GM18508 (cell line): ENCODE results near the gene CASP10.

Experiments
- ATAC-seq: cut with Tn5 transposase; IDR thresholded peaks from one replicate; pipeline ENCODE4 v1.9.1; 2021; ENCODE audit warnings: moderate number of reproducible peaks; ENCODE audit not compliant: insufficient read depth, unreplicated experiment

CASP10 gene

DNA sequence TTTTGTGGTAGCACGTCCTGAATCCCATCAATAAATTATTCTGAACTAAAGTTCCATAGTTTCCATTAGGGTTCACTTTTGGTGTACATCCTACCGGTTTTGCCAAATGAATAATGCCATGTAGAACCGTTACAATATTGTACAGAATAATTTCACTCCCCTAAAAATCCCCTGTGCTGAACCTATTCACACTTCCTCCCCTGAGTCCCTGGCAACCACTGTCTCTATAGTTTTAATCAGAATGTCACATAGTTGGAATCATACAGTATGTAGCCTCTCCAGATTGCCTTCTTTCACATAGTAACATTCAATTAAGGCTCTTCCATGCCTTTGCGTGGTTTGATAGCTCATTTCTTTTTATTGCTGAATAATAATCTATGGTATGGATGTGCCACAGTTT is 67.8 kb downstream of the CASP10 start:
- ATAC-seq: no peak

DNA sequence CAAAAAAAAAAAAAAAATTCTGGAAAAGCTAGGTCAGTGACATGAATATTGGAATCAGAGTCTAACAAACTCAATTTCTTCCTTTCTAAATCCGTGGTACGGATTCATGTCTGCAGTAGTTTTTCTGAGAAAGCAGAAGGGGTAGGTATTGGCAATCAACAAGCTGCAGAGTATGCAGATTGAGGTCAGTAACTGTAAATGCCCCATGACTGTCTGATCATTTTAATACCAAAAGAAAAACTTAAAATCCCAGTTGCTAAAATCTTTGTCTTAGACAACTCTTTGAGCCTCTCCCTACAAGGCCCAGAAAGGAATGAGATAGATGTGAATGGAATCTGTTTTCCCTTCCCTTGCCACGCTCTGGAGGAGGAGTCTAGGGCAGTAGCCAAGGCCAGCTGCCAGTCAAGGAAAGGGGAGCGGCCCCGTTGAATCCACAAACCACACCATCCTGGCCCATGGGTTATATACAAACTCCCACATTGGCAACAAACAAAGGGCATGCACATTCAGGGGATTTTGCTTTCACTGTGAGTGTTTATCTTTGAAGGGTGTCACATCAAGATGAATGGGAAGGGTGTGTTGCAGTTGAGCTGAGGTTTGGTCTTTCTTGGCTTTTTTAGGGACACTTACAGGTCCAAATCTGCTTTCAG is 71.3 kb downstream of the CASP10 start:
- ATAC-seq: no peak

DNA sequence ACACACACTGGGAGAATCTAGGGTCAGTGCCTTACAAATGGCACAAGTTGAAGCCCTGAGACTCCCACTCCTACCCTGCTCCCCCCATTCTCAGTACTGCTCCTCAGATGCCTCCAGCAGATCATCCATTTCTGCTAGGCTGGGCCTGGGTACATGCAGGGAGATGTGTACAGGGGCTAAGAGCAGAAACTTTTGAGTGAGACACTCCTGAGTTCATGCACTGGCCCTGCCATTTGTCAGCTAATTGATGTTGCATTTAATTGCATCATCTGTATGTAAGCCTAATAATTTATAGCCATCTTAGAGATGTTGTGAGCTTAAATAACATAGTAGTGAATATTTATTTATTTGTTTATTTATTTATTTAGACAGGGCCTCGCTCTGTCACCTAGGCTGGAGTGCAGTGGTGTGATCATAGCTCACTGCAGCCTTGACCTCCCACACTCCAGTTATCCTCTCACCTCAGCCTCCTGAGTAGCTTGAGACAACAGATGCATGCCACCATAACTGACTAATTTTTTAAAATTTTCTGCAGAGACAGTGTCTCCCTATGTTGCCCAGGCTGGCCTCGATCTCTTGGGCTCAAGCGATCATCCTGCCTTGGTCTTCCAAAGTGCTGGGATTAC is 72.6 kb downstream of the CASP10 start:
- ATAC-seq: no peak

DNA sequence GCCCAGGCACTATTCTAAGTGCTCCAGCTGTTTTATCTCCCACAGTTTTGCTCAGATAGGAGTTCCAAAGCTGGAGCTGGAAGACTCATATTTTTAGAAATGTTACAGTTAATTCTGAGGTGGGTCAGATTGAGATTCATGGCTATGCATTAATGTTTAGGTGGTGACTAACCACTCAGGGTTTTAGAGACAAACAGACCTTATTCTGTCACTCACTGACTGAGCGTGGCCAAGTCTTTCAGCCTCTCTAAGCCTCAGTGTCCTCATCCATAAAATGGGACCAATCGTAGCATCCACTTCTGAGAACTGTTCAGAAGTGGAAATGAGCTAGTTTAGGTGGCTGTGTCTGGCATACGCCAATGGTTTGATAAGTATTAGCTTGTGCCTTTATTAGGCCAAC is 73.1 kb downstream of the CASP10 start:
- ATAC-seq: no peak

DNA sequence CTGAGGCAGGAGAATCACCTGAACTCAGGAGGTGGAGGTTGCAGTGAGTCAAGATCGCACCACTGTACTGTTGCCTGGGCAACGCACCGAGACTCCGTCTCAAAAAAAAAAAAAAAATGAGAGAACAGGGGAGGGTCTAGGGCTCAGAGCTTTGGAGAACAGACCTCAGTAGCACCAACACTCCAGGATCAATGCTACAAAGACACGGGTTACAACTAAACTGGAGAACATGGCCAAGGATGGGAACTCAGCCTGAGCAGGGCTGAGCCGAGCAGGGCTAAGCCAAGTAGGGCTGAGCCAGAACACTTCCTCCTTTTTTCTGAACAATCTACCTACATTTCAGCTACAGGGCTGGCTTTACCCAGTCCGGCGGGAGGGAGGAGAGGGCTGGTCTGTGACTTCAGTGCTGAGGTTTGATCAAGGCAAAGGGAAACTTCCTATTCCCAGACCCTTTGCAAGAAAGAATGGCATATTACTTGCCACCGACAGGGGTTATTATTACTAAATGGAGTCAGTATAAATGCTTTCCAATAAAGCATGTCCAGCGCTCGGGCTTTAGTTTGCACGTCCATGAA is 74.5 kb downstream of the CASP10 start:
- ATAC-seq: peak; percentile 18

DNA sequence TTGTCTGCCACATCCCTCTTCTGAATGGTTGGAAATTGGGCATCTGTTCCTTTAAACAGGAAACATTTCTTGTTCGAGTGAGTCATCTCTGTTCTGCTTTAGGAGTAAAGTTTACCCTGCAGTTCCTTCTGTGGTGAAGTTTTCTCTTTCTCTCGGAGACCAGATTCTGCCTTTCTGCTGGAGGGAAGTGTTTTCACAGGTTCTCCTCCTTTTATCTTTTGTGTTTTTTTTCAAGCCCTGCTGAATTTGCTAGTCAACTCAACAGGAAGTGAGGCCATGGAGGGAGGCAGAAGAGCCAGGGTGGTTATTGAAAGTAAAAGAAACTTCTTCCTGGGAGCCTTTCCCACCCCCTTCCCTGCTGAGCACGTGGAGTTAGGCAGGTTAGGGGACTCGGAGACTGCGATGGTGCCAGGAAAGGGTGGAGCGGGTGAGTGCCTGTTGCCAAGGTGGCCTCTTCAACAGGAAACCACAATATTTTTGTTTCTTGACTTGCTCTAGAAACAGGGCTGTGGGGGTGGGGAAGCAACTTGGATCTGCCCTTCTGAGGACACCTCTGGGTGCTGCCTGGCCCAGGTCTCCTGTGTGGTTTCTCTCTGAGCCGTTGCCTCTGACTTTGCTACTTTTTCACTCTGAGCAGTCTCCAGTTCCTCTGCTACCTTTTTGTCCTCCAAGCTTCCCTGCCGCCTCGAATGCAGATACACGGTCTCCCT is 75.2 kb downstream of the CASP10 start:
- ATAC-seq: peak; percentile 58

DNA sequence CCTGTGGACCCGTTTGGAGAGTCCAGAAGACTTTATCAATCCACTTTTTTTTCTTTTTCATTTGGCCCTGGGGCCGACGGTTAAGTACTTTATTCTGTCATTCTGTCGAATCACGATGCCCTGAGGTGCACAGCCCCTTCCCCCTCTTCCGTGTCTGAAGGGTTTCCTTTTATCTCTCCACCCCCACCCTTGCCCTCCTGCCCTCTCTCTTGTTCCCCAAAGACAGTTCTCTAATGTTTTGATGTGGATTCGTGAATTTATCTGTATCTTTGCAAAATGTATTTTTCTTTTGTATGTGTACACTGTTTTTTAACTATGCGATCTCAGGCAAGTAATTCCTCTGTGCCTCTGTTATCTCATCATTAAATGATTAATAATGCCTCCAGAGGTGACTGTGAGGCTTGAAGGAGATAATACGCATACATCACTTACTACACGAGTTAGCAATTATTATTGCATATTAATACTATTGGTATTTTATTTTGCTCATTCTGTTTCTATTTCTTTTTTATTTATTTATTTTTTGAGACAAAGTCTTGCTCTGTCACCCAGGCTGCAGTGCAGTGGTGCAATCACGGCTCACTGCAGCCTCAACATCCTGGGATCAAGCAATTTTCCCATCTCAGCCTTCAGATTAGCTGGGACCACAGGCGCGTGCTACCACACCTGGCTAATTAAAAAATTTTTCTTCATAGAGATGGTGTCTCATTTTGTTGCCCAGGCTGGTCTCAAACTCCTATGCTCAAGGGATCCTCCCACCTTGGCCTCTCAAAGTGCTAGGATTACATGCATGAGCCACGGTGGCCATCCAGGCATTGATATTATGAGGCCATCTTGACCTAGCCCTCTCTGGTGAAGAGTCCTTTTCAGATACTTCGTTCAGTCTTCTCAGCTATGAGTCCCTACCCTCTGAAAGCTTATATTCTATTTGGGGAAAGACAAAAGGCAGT is 76.0 kb downstream of the CASP10 start:
- ATAC-seq: no peak

DNA sequence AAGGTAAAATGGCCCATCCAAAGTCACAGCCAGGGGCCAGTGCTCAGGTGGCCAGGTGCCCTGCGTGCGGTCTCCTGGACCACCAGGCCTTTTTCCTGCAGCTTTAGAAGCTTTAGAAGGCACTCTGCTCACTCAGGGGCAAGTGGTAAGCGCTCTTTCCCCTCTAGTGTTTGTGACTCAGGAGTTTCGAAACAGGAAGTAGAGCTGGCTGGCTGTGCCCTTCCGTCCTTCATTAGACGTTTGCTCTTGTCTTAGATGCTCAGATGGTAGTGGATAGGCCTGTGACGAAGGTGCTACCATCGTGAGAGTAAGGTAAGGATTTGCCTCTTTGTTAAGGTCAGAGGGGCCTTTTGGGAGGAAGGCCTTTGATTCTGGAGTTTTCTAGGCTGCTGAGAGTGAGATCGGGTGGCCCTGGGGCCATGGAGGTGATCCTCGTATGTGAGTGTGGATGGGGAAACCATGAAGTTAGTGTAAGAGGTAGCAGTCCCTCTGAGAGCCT is 77.4 kb downstream of the CASP10 start, which contains the start of gene CASP8:
TSS of gene CASP8 (plus strand) at position 235 of the 499 bp plus-strand sequence. CDS start 5,951 bp downstream, outside the sequence.
- ATAC-seq: no peak

DNA sequence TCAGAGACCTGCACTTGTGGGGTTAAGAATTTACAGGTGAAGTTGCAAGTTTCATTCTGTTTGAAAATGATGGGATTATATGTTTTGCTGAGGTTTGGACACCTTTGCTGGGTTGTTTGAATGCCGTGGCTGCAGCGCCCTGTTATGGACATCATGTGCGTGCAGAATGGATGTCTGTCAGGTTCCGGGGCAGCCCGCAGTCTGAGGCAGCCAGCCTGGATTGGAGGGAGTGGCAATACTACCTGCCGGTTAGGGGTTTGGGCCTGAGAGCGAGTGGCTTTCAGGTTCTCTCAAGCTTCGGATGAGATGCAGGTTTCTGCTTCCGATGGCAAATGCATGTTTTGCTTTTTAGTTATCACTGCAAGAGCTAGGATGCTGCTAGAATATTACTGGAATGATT is 78.5 kb downstream of the CASP10 start:
- no peak for ATAC-seq

DNA sequence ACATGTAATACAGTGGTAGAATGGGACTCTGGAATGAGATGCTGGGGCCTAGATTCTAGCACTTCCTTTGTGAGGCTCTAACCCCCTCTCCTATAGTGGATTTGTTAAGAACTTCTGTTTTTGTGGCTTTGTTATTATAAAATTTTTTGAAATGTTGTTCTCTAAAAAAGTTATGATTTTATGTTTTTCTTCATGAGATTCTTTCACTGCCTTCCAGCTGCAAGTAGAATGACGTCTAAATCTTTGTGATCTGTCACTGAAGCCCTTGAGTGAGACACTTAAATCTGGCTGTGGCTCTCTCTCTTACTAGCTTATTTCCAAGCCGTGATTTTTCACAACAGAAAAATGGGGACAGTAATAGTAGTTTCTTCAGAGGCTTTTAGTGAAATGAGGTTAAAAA is 79.0 kb downstream of the CASP10 start:
- ATAC-seq: no peak

DNA sequence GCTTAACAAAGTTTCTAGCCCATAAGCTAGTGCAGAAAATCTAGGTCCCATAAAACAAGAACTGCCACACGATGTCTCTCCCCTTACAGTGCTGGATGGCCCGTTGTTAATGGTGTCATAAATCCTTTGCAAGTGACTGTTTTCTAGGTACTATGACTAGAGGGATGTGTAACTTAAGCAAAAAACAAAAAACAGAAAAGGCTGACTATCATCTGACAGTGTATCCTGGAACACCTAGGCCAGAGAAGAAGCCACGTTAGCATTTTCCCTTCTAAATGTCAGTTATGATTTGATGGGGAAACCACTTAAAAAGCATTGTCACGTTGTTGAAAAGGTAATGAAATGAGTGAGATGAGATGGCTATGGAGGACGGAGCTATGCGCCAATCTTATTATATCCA is 79.8 kb downstream of the CASP10 start:
- no peak for ATAC-seq

DNA sequence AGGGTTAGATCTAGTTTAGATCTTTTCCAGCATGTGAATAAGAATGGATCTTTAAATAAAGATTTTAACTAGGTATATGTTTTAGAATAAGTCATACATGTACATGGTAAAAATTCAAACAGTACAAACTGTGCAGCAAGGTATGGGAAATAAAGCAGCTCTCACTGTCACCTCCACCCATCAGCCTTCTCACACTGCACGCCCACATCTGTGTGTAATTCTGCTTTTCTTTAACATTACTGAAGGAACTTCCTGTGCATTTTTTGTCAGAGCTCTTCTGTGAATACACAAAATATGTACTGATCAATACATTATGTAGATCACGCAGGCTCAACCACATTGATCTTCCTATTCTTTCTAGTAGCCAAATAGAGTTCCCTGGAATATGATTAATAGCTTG is 80.8 kb downstream of the CASP10 start:
- ATAC-seq: no peak

DNA sequence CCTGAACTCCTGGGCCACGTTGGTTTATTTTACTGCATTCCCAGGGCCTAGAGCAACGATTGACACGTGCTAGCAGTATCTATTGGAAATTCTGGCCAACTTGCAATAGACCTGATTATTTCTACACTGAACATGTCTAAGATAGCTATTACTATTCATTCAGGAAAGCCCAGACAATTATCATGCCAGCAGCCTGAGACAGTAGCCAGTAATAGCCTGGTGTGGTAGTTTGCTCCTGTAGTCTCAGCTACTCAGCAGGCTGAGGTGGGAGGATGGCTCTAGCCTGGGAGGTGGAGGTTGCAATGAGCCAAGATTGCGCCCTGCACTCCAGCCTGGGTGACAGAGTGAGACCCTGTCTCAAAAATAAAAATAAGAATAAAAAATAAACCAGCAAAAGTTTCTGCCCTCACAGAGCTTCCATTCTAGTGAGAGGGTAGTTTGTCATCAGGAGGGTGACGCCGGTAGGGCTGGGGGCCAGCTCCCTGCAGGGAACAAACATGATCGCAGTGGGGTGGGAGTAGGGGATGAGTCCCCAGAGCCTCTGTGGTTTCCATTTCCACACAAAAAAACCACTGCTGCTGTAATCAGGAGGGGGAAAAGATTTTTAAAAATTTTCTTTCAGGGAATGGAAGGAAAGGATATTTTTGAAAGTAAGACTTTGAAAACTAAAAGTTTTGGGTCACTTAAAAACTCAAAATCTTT is 81.7 kb downstream of the CASP10 start:
- no peak for ATAC-seq

DNA sequence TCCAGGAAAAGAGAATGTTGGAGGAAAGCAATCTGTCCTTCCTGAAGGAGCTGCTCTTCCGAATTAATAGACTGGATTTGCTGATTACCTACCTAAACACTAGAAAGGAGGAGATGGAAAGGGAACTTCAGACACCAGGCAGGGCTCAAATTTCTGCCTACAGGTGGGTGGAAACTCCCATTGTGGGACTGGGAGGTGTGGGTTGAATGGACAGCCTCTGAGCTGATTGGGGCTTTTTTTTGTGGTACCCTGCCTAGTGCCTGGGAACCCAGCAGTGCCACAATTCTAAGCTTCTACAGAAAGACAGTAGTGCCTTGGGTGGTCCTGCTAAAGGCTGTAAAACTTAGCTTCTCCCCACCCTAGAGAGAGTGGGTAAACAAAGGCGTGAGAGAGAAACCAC is 83.7 kb downstream of the CASP10 start:
- no peak for ATAC-seq

DNA sequence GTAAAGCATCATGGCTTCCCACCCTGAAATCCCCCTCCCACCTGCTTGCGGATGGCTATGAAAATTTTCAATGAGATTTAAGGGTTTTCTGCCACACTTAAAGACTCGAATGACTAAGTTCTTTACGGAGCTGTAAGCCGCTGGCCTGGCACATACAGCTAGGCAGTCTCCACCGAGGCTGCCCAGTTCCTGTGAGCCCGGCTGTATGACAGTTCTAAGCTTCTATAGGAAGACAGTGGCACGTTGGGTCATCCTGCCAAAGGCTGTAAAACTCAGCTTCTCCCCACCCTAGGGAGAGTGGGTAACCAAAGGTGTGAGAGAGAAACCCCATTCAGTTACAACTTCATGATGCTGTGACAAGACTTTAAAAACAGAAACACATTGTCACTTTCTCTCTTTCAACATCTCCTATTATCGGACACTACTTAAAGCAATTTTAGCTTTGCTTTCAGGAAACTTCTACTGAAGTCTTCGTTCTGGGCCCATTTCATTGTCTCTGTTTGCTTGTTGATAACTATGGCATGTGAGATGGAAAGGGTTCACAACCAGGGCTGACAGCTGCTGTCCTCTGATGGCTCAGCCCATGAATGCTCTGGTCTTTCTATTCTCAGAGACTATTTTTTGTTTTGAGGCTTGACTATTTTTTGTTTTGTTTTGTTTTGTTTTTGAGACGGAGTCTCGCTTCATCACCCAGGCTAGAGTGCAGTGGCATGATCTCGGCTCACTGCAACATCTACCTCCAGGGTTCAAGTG is 84.5 kb downstream of the CASP10 start:
- no peak for ATAC-seq

DNA sequence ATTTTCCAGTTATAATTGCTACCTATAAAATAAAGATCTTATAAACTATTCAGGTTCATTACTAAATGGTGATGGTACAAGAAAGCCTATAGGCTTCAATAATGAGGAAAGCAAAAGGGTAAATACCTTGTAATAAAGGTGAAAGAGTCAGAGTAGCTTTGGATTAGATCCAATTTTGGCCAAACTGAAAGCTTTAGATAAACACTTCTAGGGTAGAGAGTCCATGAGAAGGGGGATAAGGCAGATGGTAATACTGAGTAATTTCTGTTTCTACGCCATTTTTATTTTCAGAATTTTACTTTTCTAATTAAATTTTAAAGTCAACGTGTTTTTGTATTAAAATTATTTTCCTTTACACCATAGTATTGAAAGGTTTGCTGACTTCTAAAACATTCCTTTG is 86.8 kb downstream of the CASP10 start:
- ATAC-seq: no peak

DNA sequence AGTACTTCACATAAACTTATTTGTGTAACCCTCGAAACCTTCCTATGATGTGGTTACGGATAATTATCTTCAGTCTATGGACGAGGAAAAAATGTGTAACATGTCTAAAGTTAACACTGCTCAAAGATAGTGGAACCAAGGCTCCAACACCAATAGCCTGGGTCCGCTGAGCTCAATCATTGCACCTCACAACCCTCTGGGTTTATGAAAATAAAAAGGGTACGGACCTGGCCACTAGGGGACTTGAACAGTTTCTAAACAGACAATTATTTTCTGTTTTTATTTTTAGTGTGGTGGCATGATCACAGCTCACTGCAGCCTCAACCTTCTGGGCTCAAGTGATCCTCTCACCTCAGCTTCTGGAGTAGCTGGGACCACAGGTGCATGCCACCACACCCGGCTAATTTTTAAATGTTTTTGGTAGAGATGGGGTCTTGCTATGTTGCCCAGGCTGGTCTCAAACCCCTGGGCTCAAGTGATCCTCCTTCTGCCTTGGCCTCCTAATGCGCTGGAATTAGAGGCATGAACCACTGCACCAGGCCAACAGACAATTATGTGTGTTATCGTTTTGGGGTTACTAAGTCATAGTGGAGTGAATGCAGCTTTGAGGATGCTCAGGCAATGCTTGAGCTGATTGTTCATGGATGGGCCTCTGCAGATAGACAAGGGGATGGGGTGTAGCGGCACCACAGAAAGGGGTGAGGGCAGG is 87.5 kb downstream of the CASP10 start:
- no peak for ATAC-seq

DNA sequence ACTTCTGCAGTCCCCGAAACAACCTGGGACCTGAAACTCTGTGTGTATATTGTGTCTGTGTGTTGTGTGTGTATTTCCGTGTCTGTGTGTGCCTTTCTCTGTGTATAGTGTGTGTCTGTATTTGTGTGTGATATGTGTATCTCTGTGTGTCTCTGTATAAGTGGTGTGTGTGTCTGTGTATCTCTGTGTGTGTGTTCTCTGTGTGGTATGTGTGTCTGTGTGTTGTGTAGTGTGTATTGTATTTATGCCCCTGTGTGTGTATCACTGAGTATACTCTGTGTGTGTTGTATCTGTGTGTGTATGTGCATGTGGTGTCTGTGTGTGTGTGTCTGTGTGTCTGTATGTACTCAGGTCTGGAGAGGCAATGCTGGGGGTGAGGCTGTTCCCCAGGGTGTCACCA is 89.0 kb downstream of the CASP10 start:
- no peak for ATAC-seq
